ENCODE data around the gene SETDB2. TPM values are rescaled to one million over a fixed set of nuclear protein-coding genes. Genes with fewer than 3 reads are reported as not detected.

The SETDB2 gene
- total RNA-seq, 4 donors from 2014 or later: 2.8 to 11.6 (median 8.8) TPM

- Histone ChIP-seq H3K27ac (no peak overlapping the region), H3K36me3 (peaks cover 0 to 20% (median 0%) of the 10 kb centered on the region in 4 donors), H3K27me3 (no peaks in the 10 kb centered on the region), H3K4me3 (no peak overlapping the region), H3K4me1 (no peaks in the 10 kb centered on the region), H3K9me3 (no peaks in the 10 kb centered on the region)
- TF ChIP-seq, protein P1, sequence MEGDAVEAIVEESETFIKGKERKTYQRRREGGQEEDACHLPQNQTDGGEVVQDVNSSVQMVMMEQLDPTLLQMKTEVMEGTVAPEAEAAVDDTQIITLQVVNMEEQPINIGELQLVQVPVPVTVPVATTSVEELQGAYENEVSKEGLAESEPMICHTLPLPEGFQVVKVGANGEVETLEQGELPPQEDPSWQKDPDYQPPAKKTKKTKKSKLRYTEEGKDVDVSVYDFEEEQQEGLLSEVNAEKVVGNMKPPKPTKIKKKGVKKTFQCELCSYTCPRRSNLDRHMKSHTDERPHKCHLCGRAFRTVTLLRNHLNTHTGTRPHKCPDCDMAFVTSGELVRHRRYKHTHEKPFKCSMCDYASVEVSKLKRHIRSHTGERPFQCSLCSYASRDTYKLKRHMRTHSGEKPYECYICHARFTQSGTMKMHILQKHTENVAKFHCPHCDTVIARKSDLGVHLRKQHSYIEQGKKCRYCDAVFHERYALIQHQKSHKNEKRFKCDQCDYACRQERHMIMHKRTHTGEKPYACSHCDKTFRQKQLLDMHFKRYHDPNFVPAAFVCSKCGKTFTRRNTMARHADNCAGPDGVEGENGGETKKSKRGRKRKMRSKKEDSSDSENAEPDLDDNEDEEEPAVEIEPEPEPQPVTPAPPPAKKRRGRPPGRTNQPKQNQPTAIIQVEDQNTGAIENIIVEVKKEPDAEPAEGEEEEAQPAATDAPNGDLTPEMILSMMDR (IDR thresholded peaks at IDR 0.05): no peak
- TF ChIP-seq EP300 (IDR thresholded peaks at IDR 0.05; ENCODE audit: low read depth) (no peak), POLR2A (IDR thresholded peaks at IDR 0.05) (no peak), POLR2AphosphoS5 (IDR thresholded peaks at IDR 0.05) (no peak)
- 58 to 72% methylated on average over 2 to 4 of the region's 4 CpGs for WGBS, 2 donors (ENCODE audit: low coverage in 1 of 2)
- intact Hi-C loops (cut with DNase I; ENCODE audit: low total_unique reads): no loop called here
- no peak for DNase-seq
- in situ Hi-C loops (cut with MboI; ENCODE audit: low pct_ligation_motif_present in 1 of 4, low pct_unique_long_range_greater_than_20kb in 1 of 4, low sequenced_read_pairs in 3 of 4): no loop called here
Measured at GRCh38 chr13:49521224-49521623, 77.2 kb downstream of the SETDB2 start.

DNA sequence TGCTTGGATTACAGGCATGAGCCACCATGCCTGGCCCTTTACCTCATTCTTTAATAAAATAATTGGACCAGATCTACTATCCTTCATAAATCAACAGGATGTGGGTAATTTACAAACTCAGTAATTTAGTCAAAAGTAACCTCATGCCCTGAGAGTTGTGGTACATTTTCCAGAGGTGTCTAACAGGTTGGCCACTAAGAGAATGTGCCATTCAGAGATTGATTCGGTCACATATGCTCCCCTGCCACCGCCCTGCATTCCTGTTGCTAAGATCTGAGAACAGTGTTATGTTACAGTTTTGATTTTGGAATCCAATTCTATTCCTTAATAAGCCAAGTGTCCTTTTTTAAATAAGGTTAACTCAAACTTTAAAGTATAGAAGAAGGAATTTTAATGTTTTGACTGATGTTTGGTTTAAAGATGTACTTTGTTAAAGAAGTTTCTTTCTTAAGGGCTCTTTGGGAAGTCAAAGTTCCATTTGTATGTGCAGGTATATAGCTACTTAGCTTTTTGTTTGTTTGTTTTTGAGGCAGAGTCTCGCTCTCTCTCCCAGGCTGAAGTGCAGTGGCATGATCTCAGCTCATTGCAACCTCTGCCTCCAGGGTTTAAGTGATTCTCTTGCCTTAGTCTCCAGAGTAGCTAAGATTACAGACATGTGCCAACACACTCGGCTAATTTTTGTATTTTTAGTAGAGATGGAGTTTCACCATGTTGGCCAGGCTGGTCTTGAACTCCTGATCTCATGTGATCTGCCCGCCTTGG lies 80.8 kb downstream of the SETDB2 start:
- Histone ChIP-seq H3K27me3 (no peaks in the 10 kb centered on the region), H3K27ac (no peak overlapping the region), H3K9me3 (no peaks in the 10 kb centered on the region), H3K4me3 (no peak overlapping the region), H3K4me1 (no peaks in the 10 kb centered on the region), H3K36me3 (peaks cover 0 to 12% (median 0%) of the 10 kb centered on the region in 4 donors)
- TF ChIP-seq POLR2AphosphoS5 (IDR thresholded peaks at IDR 0.05) (no peak), POLR2A (IDR thresholded peaks at IDR 0.05) (no peak), EP300 (IDR thresholded peaks at IDR 0.05; ENCODE audit: low read depth) (no peak)
- TF ChIP-seq, protein P1 (IDR thresholded peaks at IDR 0.05): no peak
- intact Hi-C loops (cut with DNase I; ENCODE audit: low total_unique reads) (no loop called here), in situ Hi-C loops (cut with MboI; ENCODE audit: low pct_ligation_motif_present in 1 of 4, low pct_unique_long_range_greater_than_20kb in 1 of 4, low sequenced_read_pairs in 3 of 4) (no loop called here)
- DNase-seq: no peak
- 92 to 94% methylated on average over 5 of the region's 5 CpGs for WGBS, 2 donors (ENCODE audit: low coverage in 1 of 2)

GRCh38 chr13:49527123-49527522 lies 83.0 kb downstream of the SETDB2 start:
- Histone ChIP-seq H3K4me1 (no peaks in the 10 kb centered on the region), H3K9me3 (no peaks in the 10 kb centered on the region), H3K27me3 (no peaks in the 10 kb centered on the region), H3K27ac (no peak overlapping the region), H3K36me3 (peaks cover 0 to 7% (median 0%) of the 10 kb centered on the region in 4 donors), H3K4me3 (no peak overlapping the region)
- TF ChIP-seq, protein P1 (IDR thresholded peaks at IDR 0.05): no peak
- TF ChIP-seq POLR2A (IDR thresholded peaks at IDR 0.05): no peak
- no peak for TF ChIP-seq EP300 (IDR thresholded peaks at IDR 0.05; ENCODE audit: low read depth)
- no peak for TF ChIP-seq POLR2AphosphoS5 (IDR thresholded peaks at IDR 0.05)
- in situ Hi-C loops (cut with MboI; ENCODE audit: low pct_ligation_motif_present in 1 of 4, low pct_unique_long_range_greater_than_20kb in 1 of 4, low sequenced_read_pairs in 3 of 4): no loop called here
- intact Hi-C loops (cut with DNase I; ENCODE audit: low total_unique reads): no loop called here
- no peak for DNase-seq
- WGBS, 2 donors (ENCODE audit: low coverage in 1 of 2): 65 to 67% methylated on average over 2 of the region's 2 CpGs

DNA sequence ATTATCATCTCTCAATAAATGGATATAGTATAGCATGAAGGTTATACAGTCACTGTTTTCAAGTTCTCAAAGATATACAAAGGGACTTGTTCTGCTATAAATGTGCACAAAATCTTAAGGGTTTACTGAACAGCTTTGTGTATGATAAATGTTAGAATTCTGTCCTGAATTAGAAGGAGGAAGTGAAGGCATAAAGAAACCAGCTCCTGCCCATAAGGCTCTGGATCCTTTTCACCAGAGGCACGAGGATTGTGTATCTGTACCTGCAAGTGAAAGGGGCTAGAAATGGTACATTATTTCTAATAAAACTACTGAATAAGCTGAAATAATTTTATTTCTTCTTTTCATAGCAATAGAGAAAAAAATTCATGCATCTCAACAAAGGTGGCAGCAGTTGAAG lies 84.1 kb downstream of the SETDB2 start:
- in situ Hi-C loops (cut with MboI; ENCODE audit: low pct_ligation_motif_present in 1 of 4, low pct_unique_long_range_greater_than_20kb in 1 of 4, low sequenced_read_pairs in 3 of 4) (no loop called here), intact Hi-C loops (cut with DNase I; ENCODE audit: low total_unique reads) (no loop called here)
- 75 to 76% methylated on average over 1 of the region's 1 CpG for WGBS, 2 donors (ENCODE audit: low coverage in 1 of 2)
- Histone ChIP-seq H3K36me3 (peaks cover 0 to 7% (median 0%) of the 10 kb centered on the region in 4 donors), H3K27ac (no peak overlapping the region), H3K4me1 (peaks cover 0 to 5% (median 0%) of the 10 kb centered on the region in 4 donors), H3K4me3 (no peak overlapping the region), H3K27me3 (no peaks in the 10 kb centered on the region), H3K9me3 (no peaks in the 10 kb centered on the region)
- TF ChIP-seq POLR2A (IDR thresholded peaks at IDR 0.05) (no peak), POLR2AphosphoS5 (IDR thresholded peaks at IDR 0.05) (no peak), EP300 (IDR thresholded peaks at IDR 0.05; ENCODE audit: low read depth) (no peak)
- TF ChIP-seq, protein P1 (IDR thresholded peaks at IDR 0.05): no peak
- no peak for DNase-seq
